Vagina (tissue), 2 donors: ENCODE data around the gene RBM7.

ENCODE experiments used
- POLR2A ChIP-seq, 2 donors: fragments of 450-650 bp; IDR thresholded peaks; one replicate each; pipeline ENCODE4 v1.6.1; 2017; ENCODE audit warnings: antibody characterized with exemption in 2 of 2, mild to moderate bottlenecking in 2 of 2, moderate library complexity in 2 of 2
- POLR2AphosphoS5 ChIP-seq, 2 donors: sonication (generic); formaldehyde crosslinking; IDR thresholded peaks; one replicate each; pipeline ENCODE4 v1.9.0; 2017; ENCODE audit warnings: antibody characterized with exemption in 2 of 2, mild to moderate bottlenecking in 2 of 2, low read depth in 1 of 2; ENCODE audit not compliant: insufficient read depth in 1 of 2
- TF ChIP-seq, protein P1 (sequence below), 3 experiments: fragments of 450-650 bp in 2 of 3; fragments of 200-600 bp in 1 of 3; sonication (generic) in 1 of 3; IDR thresholded peaks; one replicate each; pipeline ENCODE4 v1.5.1; 2017 to 2019; ENCODE audit warnings: antibody characterized with exemption in 3 of 3, mild to moderate bottlenecking in 2 of 3, moderate library complexity in 2 of 3

DNA sequence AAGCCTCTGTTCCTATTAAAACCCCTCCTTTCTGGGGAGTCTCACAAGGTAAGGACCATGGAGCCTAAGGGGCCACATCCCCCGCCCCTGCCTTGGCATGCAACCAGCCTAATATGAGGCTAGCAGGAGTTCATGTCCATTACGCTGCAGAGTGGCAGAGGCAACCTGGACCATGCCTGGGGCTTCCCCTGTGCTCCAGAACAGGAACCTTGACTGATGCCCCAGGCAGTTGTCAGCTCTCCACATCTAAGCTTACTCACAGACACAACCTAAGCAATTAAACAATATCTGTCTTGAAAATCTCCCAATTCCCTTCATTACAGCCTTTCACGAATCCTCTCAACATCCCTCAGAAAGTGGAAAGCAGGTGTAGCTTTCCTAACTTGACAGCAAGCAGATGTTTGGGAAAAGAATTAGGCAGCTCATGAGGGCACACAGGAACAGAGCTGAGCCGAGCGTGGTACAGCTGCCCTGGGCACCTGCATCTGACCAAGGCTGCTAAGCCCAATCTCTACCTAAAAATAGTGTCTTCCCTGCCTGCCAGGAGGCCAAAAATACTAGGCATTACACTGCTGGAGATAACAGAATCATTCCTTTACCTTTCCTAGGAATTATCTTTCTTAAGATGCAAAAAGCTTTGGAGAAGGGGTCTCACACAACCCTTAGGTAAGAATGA is 20.9 kb upstream of the RBM7 start:
- TF ChIP-seq, protein P1, sequence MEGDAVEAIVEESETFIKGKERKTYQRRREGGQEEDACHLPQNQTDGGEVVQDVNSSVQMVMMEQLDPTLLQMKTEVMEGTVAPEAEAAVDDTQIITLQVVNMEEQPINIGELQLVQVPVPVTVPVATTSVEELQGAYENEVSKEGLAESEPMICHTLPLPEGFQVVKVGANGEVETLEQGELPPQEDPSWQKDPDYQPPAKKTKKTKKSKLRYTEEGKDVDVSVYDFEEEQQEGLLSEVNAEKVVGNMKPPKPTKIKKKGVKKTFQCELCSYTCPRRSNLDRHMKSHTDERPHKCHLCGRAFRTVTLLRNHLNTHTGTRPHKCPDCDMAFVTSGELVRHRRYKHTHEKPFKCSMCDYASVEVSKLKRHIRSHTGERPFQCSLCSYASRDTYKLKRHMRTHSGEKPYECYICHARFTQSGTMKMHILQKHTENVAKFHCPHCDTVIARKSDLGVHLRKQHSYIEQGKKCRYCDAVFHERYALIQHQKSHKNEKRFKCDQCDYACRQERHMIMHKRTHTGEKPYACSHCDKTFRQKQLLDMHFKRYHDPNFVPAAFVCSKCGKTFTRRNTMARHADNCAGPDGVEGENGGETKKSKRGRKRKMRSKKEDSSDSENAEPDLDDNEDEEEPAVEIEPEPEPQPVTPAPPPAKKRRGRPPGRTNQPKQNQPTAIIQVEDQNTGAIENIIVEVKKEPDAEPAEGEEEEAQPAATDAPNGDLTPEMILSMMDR (IDR thresholded peaks at IDR 0.05), result no peak
- TF ChIP-seq POLR2A (IDR thresholded peaks at IDR 0.05) (no peak), POLR2AphosphoS5 (IDR thresholded peaks at IDR 0.05; ENCODE audit: insufficient read depth in 1 of 2, low read depth in 1 of 2) (no peak)
